ENCODE results near the gene SYNE1.

DNA sequence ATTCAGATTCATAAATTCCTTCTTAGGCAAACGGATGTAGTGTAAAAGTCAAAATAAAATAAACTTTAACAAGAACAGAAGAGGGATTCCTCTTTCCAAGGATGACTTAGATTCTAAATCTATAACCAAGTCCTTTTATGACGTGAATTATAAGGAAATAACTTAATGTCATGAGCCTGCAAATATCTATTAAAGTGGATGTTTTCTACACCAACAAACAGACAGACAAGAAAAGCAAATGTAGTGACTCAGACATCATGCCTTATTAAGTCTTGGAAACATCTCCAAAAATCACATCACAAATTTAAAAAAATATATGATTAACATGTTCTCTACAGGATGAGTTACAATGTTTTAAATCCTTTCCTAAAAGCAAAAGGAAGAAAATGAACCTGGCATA is 432.6 kb downstream of the SYNE1 start:
- no peak for TF ChIP-seq POLR2AphosphoS2 (IDR thresholded peaks at IDR 0.05; ENCODE audit: low read depth, low read length)
- TF ChIP-seq CTCF (IDR thresholded peaks at IDR 0.05 in 2 of 3, conservative IDR thresholded peaks at IDR 0.05 in 1 of 3; ENCODE audit: control insufficient read depth in 2 of 3, extremely low read depth in 1 of 3, insufficient read depth in 1 of 3, low read depth in 3 of 3, low read length in 3 of 3), result no peak
- TF ChIP-seq, protein P1, sequence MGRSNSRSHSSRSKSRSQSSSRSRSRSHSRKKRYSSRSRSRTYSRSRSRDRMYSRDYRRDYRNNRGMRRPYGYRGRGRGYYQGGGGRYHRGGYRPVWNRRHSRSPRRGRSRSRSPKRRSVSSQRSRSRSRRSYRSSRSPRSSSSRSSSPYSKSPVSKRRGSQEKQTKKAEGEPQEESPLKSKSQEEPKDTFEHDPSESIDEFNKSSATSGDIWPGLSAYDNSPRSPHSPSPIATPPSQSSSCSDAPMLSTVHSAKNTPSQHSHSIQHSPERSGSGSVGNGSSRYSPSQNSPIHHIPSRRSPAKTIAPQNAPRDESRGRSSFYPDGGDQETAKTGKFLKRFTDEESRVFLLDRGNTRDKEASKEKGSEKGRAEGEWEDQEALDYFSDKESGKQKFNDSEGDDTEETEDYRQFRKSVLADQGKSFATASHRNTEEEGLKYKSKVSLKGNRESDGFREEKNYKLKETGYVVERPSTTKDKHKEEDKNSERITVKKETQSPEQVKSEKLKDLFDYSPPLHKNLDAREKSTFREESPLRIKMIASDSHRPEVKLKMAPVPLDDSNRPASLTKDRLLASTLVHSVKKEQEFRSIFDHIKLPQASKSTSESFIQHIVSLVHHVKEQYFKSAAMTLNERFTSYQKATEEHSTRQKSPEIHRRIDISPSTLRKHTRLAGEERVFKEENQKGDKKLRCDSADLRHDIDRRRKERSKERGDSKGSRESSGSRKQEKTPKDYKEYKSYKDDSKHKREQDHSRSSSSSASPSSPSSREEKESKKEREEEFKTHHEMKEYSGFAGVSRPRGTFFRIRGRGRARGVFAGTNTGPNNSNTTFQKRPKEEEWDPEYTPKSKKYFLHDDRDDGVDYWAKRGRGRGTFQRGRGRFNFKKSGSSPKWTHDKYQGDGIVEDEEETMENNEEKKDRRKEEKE (IDR thresholded peaks at IDR 0.05), result no peak
- TF ChIP-seq TCF12 (IDR thresholded peaks at IDR 0.05; ENCODE audit: low read depth, low read length), result no peak
- TF ChIP-seq, protein P2, sequence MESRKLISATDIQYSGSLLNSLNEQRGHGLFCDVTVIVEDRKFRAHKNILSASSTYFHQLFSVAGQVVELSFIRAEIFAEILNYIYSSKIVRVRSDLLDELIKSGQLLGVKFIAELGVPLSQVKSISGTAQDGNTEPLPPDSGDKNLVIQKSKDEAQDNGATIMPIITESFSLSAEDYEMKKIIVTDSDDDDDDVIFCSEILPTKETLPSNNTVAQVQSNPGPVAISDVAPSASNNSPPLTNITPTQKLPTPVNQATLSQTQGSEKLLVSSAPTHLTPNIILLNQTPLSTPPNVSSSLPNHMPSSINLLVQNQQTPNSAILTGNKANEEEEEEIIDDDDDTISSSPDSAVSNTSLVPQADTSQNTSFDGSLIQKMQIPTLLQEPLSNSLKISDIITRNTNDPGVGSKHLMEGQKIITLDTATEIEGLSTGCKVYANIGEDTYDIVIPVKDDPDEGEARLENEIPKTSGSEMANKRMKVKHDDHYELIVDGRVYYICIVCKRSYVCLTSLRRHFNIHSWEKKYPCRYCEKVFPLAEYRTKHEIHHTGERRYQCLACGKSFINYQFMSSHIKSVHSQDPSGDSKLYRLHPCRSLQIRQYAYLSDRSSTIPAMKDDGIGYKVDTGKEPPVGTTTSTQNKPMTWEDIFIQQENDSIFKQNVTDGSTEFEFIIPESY (IDR thresholded peaks at IDR 0.05), result no peak
- no peak for TF ChIP-seq YY1 (IDR thresholded peaks at IDR 0.05; ENCODE audit: low read depth, low read length)
- no peak for TF ChIP-seq BHLHE40 (IDR thresholded peaks at IDR 0.05; ENCODE audit: borderline replicate concordance in 1 of 2, low read depth in 2 of 2, low read length in 1 of 2)
- no peak for TF ChIP-seq ATF3 (IDR thresholded peaks at IDR 0.05; ENCODE audit: borderline replicate concordance, extremely low read depth, low read depth, low read length)
- no peak for TF ChIP-seq NFYB (IDR thresholded peaks at IDR 0.05; ENCODE audit: insufficient read depth, low read depth, low read length)
- no peak for TF ChIP-seq BCL3 (IDR thresholded peaks at IDR 0.05; ENCODE audit: borderline replicate concordance, insufficient read depth, low read depth, low read length, poor library complexity, severe bottlenecking)
- no peak for TF ChIP-seq ESRRA (IDR thresholded peaks at IDR 0.05; ENCODE audit: low read length)
- TF ChIP-seq EZH2 (IDR thresholded peaks at IDR 0.05; ENCODE audit: borderline replicate concordance, control insufficient read depth, low read depth, low read length), result no peak
- no peak for TF ChIP-seq FOS (IDR thresholded peaks at IDR 0.05; ENCODE audit: borderline replicate concordance, extremely low read depth, insufficient read length)
- TF ChIP-seq GABPA (IDR thresholded peaks at IDR 0.05; ENCODE audit: low read depth), result no peak
